OCI-LY1 (cell line): ENCODE data around the gene METTL1.
"Not testable (repeated sequence)": the region's sequence is repeated elsewhere in the genome, so short reads cannot be mapped to it uniquely, and the experiment has no call there.

Source experiments
- H2AFZ ChIP-seq: fragments of 200-600 bp; sonication (generic), shearing (Covaris generic); 2 replicates; pipeline ENCODE4 v1.6.0; 2014; ENCODE audit warnings: antibody characterized with exemption, mild to moderate bottlenecking, low read length
- H3F3A ChIP-seq: fragments of 200-600 bp; sonication (generic), shearing (Covaris generic); 2 replicates; pipeline ENCODE4 v1.6.0; 2014; ENCODE audit warnings: mild to moderate bottlenecking, antibody characterized with exemption, low read length, moderate library complexity; ENCODE audit not compliant: insufficient read depth
- H3K27ac ChIP-seq: fragments of 200-600 bp; sonication (generic); 2 replicates; pipeline ENCODE4 v1.5.1; 2014; ENCODE audit warnings: low read length, mixed run types, mild to moderate bottlenecking, low read depth; ENCODE audit not compliant: poor library complexity, severe bottlenecking
- H3K27me3 ChIP-seq: fragments of 200-600 bp; sonication (generic); 2 replicates; pipeline ENCODE4 v1.6.0; 2014; ENCODE audit warnings: antibody characterized with exemption, mild to moderate bottlenecking, low read length, moderate library complexity; ENCODE audit not compliant: insufficient read depth
- H3K36me3 ChIP-seq: fragments of 200-600 bp; sonication (generic); 2 replicates; pipeline ENCODE4 v1.6.1; 2014; ENCODE audit warnings: mild to moderate bottlenecking, antibody characterized with exemption, low read length, moderate library complexity, mixed read lengths; ENCODE audit not compliant: insufficient read depth
- H3K4me1 ChIP-seq: fragments of 200-600 bp; sonication (generic); 2 replicates; pipeline ENCODE4 v1.5.1; 2014; ENCODE audit warnings: mild to moderate bottlenecking, low read length, moderate library complexity; ENCODE audit not compliant: insufficient read depth, severe bottlenecking
- H3K4me2 ChIP-seq: fragments of 200-600 bp; sonication (generic), shearing (Covaris generic); 2 replicates; pipeline ENCODE4 v1.6.1; 2014; ENCODE audit warnings: low read length
- H3K4me3 ChIP-seq: fragments of 200-600 bp; sonication (generic); 2 replicates; pipeline ENCODE4 v1.5.1; 2014; ENCODE audit warnings: low read length, low read depth, mild to moderate bottlenecking, mixed read lengths; ENCODE audit not compliant: poor library complexity, severe bottlenecking
- H3K79me2 ChIP-seq: fragments of 200-600 bp; shearing (Covaris generic); 2 replicates; pipeline ENCODE4 v1.6.1; 2016; ENCODE audit warnings: mixed run types, low read length, mixed read lengths; ENCODE audit not compliant: insufficient read depth
- H3K9ac ChIP-seq: fragments of 200-600 bp; sonication (generic), shearing (Covaris generic); 2 replicates; pipeline ENCODE4 v1.6.1; 2014; ENCODE audit warnings: mild to moderate bottlenecking, low read length, mixed read lengths
- H3K9me2 ChIP-seq: fragments of 200-600 bp; sonication (generic), shearing (Covaris generic); 2 replicates; pipeline ENCODE4 v1.6.1; 2014; ENCODE audit warnings: low read depth, mild to moderate bottlenecking, low read length, mixed read lengths
- H3K9me3 ChIP-seq: fragments of 200-600 bp; shearing (Covaris generic); 2 replicates; pipeline ENCODE4 v1.6.1; 2014; ENCODE audit warnings: low read length, mixed read lengths
- H4K20me1 ChIP-seq: fragments of 200-600 bp; sonication (generic), shearing (Covaris generic); 2 replicates; pipeline ENCODE4 v1.6.0; 2016; ENCODE audit warnings: mild to moderate bottlenecking, low read length; ENCODE audit not compliant: insufficient read depth
- CTCF ChIP-seq: fragments of 200-600 bp; sonication (generic), shearing (Covaris generic); IDR thresholded peaks from 2 replicates; pipeline ENCODE4 v1.5.1; 2017; ENCODE audit warnings: mild to moderate bottlenecking, antibody characterized with exemption, low read length, moderate library complexity, mixed read lengths
- EZH2 ChIP-seq: fragments of 200-600 bp; sonication (generic), shearing (Covaris generic); IDR thresholded peaks from 2 replicates; pipeline ENCODE4 v1.8.0; 2017; ENCODE audit warnings: borderline replicate concordance, mixed run types, mild to moderate bottlenecking, antibody characterized with exemption, low read length, moderate library complexity, mixed read lengths

The METTL1 gene

GRCh38 chr12:57722716-57723629, 48.9 kb downstream of the METTL1 start:
- no peak overlapping the region for H2AFZ ChIP-seq
- H3K27ac ChIP-seq: no peak overlapping the region
- H3K4me3 ChIP-seq: no peak overlapping the region
- H3K9me2 ChIP-seq: no peaks in the 10 kb centered on the region
- H4K20me1 ChIP-seq: no peaks in the 10 kb centered on the region
- no peaks in the 10 kb centered on the region for H3K79me2 ChIP-seq
- no peaks in the 10 kb centered on the region for H3K9me3 ChIP-seq
- TF ChIP-seq EZH2 (no peak), CTCF (no peak)
- peaks cover 3% of the 10 kb centered on the region for H3F3A ChIP-seq
- no peak overlapping the region for H3K4me2 ChIP-seq
- H3K27me3 ChIP-seq: no peaks in the 10 kb centered on the region
- no peak overlapping the region for H3K9ac ChIP-seq
- H3K4me1 ChIP-seq: peaks cover 4% of the 10 kb centered on the region
- H3K36me3 ChIP-seq: peaks cover 59% of the 10 kb centered on the region

DNA sequence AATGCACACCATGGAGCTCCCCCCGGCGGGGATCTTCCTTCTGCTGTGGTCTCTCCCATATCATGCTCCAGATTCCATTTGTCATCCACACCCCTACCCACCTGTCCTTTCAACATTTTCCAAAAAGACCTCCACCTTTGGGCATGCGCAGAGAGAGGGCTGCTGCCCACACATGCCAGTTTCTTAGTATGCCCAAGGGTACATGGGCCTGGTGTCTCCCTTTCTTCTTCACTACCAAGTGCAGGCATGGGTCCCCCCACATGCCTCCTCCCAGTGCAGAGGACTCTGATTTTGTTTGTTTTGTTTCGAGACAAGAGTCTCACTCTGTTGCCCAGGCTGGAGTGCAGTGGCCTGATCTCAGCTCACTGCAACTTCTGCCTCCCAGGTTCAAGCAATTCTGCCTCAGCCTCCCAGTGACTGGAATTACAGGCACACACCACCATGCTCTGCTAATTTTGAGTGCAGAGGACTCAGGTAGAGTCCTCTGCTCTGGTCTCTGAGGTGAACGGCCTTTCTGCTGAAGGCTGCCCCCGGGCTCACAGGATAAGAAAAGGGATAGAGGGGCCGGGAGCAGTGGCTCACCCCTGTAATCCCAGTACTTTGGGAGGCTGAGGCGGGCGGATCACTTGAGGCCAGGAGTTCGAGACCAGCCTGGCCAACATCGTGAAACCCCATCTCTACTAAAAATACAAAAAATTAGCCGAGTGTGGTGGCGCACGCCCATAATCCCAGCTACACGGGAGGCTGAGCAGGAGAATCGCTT, 49.9 kb downstream of the METTL1 start:
- H3K4me2 ChIP-seq, H3K9ac ChIP-seq, H4K20me1 ChIP-seq, H3K4me1 ChIP-seq, H3K9me3 ChIP-seq, H3K27ac ChIP-seq, H3K79me2 ChIP-seq, H2AFZ ChIP-seq, H3K9me2 ChIP-seq, H3K27me3 ChIP-seq, H3F3A ChIP-seq, H3K4me3 ChIP-seq: not testable (repeated sequence)
- H3K36me3 ChIP-seq: peaks cover 56% of the 10 kb centered on the region

- Histone ChIP-seq H3K27ac (no peak overlapping the region), H3F3A (peaks cover 3% of the 10 kb centered on the region), H3K36me3 (peaks cover 58% of the 10 kb centered on the region), H3K4me1 (peaks cover 4% of the 10 kb centered on the region), H3K9ac (no peak overlapping the region), H3K79me2 (no peaks in the 10 kb centered on the region), H3K4me2 (no peak overlapping the region), H2AFZ (no peak overlapping the region), H3K9me2 (no peaks in the 10 kb centered on the region), H4K20me1 (no peaks in the 10 kb centered on the region), H3K27me3 (no peaks in the 10 kb centered on the region), H3K9me3 (no peaks in the 10 kb centered on the region), H3K4me3 (no peak overlapping the region)
- no peak for TF ChIP-seq EZH2
- TF ChIP-seq CTCF: no peak
Observed at GRCh38 chr12:57720606-57721595, 51.0 kb downstream of the METTL1 start.
